Measurements from ENCODE around the gene MGP. TPM values are rescaled to one million over a fixed set of nuclear protein-coding genes. Genes with fewer than 3 reads are reported as not detected.

Gene MGP
- total RNA-seq, 1 donor from 2014 or later: not detected

GRCh38 chr12:14915736-14916135 lies 30.1 kb upstream of the MGP start:
- Mint-ChIP-seq H3K27ac (no peak overlapping the region), H3K4me3 (no peak overlapping the region), H3K36me3 (ENCODE audit: low read depth) (peaks cover 62% of the 10 kb centered on the region), H3K27me3 (ENCODE audit: insufficient read depth) (no peaks in the 10 kb centered on the region), H3K9me3 (no peaks in the 10 kb centered on the region), H3K4me1 (ENCODE audit: low read depth) (peaks cover 20% of the 10 kb centered on the region)
- no peak for DNase-seq (ENCODE audit: low spot score)
- intact Hi-C loops (cut with micrococcal nuclease): no loop called here

GRCh38 chr12:14913381-14913781 lies 27.7 kb upstream of the MGP start:
- Mint-ChIP-seq H3K9me3 (peaks cover 3% of the 10 kb centered on the region), H3K4me3 (no peak overlapping the region), H3K36me3 (ENCODE audit: low read depth) (peaks cover 58% of the 10 kb centered on the region), H3K27ac (no peak overlapping the region), H3K4me1 (ENCODE audit: low read depth) (peaks cover 20% of the 10 kb centered on the region), H3K27me3 (ENCODE audit: insufficient read depth) (no peaks in the 10 kb centered on the region)
- DNase-seq (ENCODE audit: low spot score): no peak
- intact Hi-C loops (cut with micrococcal nuclease): no loop called here

GRCh38 chr12:14911131-14911530 lies 25.5 kb upstream of the MGP start:
- Mint-ChIP-seq H3K9me3 (peaks cover 3% of the 10 kb centered on the region), H3K27me3 (ENCODE audit: insufficient read depth) (no peaks in the 10 kb centered on the region), H3K36me3 (ENCODE audit: low read depth) (peaks cover 56% of the 10 kb centered on the region), H3K4me1 (ENCODE audit: low read depth) (peaks cover 28% of the 10 kb centered on the region), H3K4me3 (no peak overlapping the region), H3K27ac (peak overlapping the region; percentile 97)
- intact Hi-C loops (cut with micrococcal nuclease): loop anchor here (2.0 kb wide), 2 partner anchors 26 to 50 kb away; partner anchors contain the start of genes ARHGDIB and MGP
- DNase-seq (ENCODE audit: low spot score): no peak

- DNase-seq (ENCODE audit: low spot score): no peak
- peak overlapping the region; percentile 56 for H3K4me3 Mint-ChIP-seq
- H3K27me3 Mint-ChIP-seq (ENCODE audit: insufficient read depth): no peaks in the 10 kb centered on the region
- peaks cover 53% of the 10 kb centered on the region for H3K36me3 Mint-ChIP-seq (ENCODE audit: low read depth)
- intact Hi-C loops (cut with micrococcal nuclease): loop anchor here (1.0 to 2.0 kb wide), 6 partner anchors 26 to 135 kb away; partner anchors contain the start of genes ARHGDIB, C12orf60, MGP and WBP11
- peak overlapping the region; percentile 97 for H3K27ac Mint-ChIP-seq
- peaks cover 31% of the 10 kb centered on the region for H3K4me1 Mint-ChIP-seq (ENCODE audit: low read depth)
- peaks cover 3% of the 10 kb centered on the region for H3K9me3 Mint-ChIP-seq
These were observed 24.6 kb upstream of the MGP start for GRCh38 chr12:14910090-14910915.

GRCh38 chr12:14907953-14908352 lies 22.3 kb upstream of the MGP start:
- peak overlapping the region; percentile 15 for H3K27ac Mint-ChIP-seq
- H3K4me3 Mint-ChIP-seq: no peak overlapping the region
- peaks cover 33% of the 10 kb centered on the region for H3K4me1 Mint-ChIP-seq (ENCODE audit: low read depth)
- H3K9me3 Mint-ChIP-seq: peaks cover 3% of the 10 kb centered on the region
- no peaks in the 10 kb centered on the region for H3K27me3 Mint-ChIP-seq (ENCODE audit: insufficient read depth)
- DNase-seq (ENCODE audit: low spot score): no peak
- H3K36me3 Mint-ChIP-seq (ENCODE audit: low read depth): peaks cover 42% of the 10 kb centered on the region
- intact Hi-C loops (cut with micrococcal nuclease): no loop called here

GRCh38 chr12:14906114-14906513 lies 20.5 kb upstream of the MGP start:
- Mint-ChIP-seq H3K4me1 (ENCODE audit: low read depth) (peaks cover 31% of the 10 kb centered on the region), H3K9me3 (peaks cover 3% of the 10 kb centered on the region), H3K36me3 (ENCODE audit: low read depth) (peaks cover 36% of the 10 kb centered on the region), H3K4me3 (no peak overlapping the region), H3K27me3 (ENCODE audit: insufficient read depth) (no peaks in the 10 kb centered on the region), H3K27ac (no peak overlapping the region)
- no peak for DNase-seq (ENCODE audit: low spot score)
- intact Hi-C loops (cut with micrococcal nuclease): no loop called here

GRCh38 chr12:14905269-14906004 lies 19.8 kb upstream of the MGP start:
- H3K27me3 Mint-ChIP-seq (ENCODE audit: insufficient read depth): no peaks in the 10 kb centered on the region
- DNase-seq (ENCODE audit: low spot score): no peak
- H3K27ac Mint-ChIP-seq: no peak overlapping the region
- intact Hi-C loops (cut with micrococcal nuclease): no loop called here
- peaks cover 24% of the 10 kb centered on the region for H3K4me1 Mint-ChIP-seq (ENCODE audit: low read depth)
- peaks cover 3% of the 10 kb centered on the region for H3K9me3 Mint-ChIP-seq
- H3K36me3 Mint-ChIP-seq (ENCODE audit: low read depth): peaks cover 36% of the 10 kb centered on the region
- no peak overlapping the region for H3K4me3 Mint-ChIP-seq

- Mint-ChIP-seq H3K4me3 (no peak overlapping the region), H3K4me1 (ENCODE audit: low read depth) (peaks cover 18% of the 10 kb centered on the region), H3K9me3 (peaks cover 3% of the 10 kb centered on the region), H3K36me3 (ENCODE audit: low read depth) (peaks cover 32% of the 10 kb centered on the region), H3K27ac (no peak overlapping the region), H3K27me3 (ENCODE audit: insufficient read depth) (no peaks in the 10 kb centered on the region)
- intact Hi-C loops (cut with micrococcal nuclease): no loop called here
- DNase-seq (ENCODE audit: low spot score): no peak
These were observed 19.2 kb upstream of the MGP start for GRCh38 chr12:14904854-14905253.

GRCh38 chr12:14903386-14904098 lies 17.9 kb upstream of the MGP start:
- no peak for DNase-seq (ENCODE audit: low spot score)
- Mint-ChIP-seq H3K27me3 (ENCODE audit: insufficient read depth) (no peaks in the 10 kb centered on the region), H3K36me3 (ENCODE audit: low read depth) (peaks cover 25% of the 10 kb centered on the region), H3K9me3 (no peaks in the 10 kb centered on the region), H3K4me1 (ENCODE audit: low read depth) (peaks cover 14% of the 10 kb centered on the region), H3K4me3 (no peak overlapping the region), H3K27ac (no peak overlapping the region)
- intact Hi-C loops (cut with micrococcal nuclease): no loop called here

GRCh38 chr12:14902465-14902864 lies 16.8 kb upstream of the MGP start:
- peaks cover 15% of the 10 kb centered on the region for H3K36me3 Mint-ChIP-seq (ENCODE audit: low read depth)
- H3K4me1 Mint-ChIP-seq (ENCODE audit: low read depth): peaks cover 4% of the 10 kb centered on the region
- H3K27me3 Mint-ChIP-seq (ENCODE audit: insufficient read depth): no peaks in the 10 kb centered on the region
- no peaks in the 10 kb centered on the region for H3K9me3 Mint-ChIP-seq
- intact Hi-C loops (cut with micrococcal nuclease): no loop called here
- H3K4me3 Mint-ChIP-seq: no peak overlapping the region
- H3K27ac Mint-ChIP-seq: no peak overlapping the region
- DNase-seq (ENCODE audit: low spot score): no peak

GRCh38 chr12:14901228-14901562 lies 15.5 kb upstream of the MGP start:
- DNase-seq (ENCODE audit: low spot score): no peak
- Mint-ChIP-seq H3K36me3 (ENCODE audit: low read depth) (peaks cover 9% of the 10 kb centered on the region), H3K27ac (no peak overlapping the region), H3K4me1 (ENCODE audit: low read depth) (peaks cover 4% of the 10 kb centered on the region), H3K9me3 (no peaks in the 10 kb centered on the region), H3K27me3 (ENCODE audit: insufficient read depth) (no peaks in the 10 kb centered on the region), H3K4me3 (no peak overlapping the region)
- intact Hi-C loops (cut with micrococcal nuclease): no loop called here

GRCh38 chr12:14900521-14901227 lies 15.0 kb upstream of the MGP start:
- peaks cover 1% of the 10 kb centered on the region for H3K27me3 Mint-ChIP-seq (ENCODE audit: insufficient read depth)
- DNase-seq (ENCODE audit: low spot score): no peak

More at GRCh38 chr12:14900521-14901227, 15.0 kb upstream of the MGP start:
- Mint-ChIP-seq H3K9me3 (no peaks in the 10 kb centered on the region), H3K4me3 (no peak overlapping the region), H3K4me1 (ENCODE audit: low read depth) (peaks cover 4% of the 10 kb centered on the region), H3K36me3 (ENCODE audit: low read depth) (peaks cover 9% of the 10 kb centered on the region), H3K27ac (no peak overlapping the region)
- intact Hi-C loops (cut with micrococcal nuclease): no loop called here
